ENCODE measurements around the gene SPINK1.

DNA sequence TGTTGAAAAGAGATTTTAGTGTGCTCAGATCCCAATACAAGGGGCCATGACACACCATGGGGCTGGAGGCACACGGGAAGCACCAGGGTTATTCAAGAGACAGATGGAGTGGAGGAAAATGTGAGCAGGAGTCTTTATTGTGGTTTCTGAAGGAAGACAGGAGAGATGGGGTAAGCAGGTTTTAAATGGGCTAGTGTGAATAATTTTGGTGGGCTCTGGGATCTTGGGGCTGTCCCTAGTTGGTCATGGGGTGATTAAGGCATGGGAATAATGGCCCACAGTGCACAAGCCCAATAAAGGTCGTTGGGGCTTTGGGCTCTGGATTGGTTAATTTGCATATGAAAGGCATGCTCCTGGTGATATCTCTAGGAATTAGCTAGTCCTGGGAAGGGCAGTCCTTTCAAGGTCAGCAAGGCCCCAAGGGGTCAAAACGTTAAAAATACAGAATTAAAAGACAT lies 43.5 kb upstream of the SPINK1 start:
- no peak for TF ChIP-seq EZH2 (IDR thresholded peaks at IDR 0.05; ENCODE audit: low read length)
- TF ChIP-seq CTCF (optimal IDR thresholded peaks at IDR 0.05 in 1 of 3, IDR thresholded peaks at IDR 0.05 in 1 of 3, conservative IDR thresholded peaks at IDR 0.05 in 1 of 3; ENCODE audit: extremely low read depth in 1 of 3, insufficient read depth in 2 of 3, low read length in 3 of 3), result no peak
